Activated CD8-positive, alpha-beta T cell treated with anti-CD3 and anti-CD28 coated beads for 36 hours (primary cell): Measurements from ENCODE around the gene RCAN3. TPM values are rescaled to one million over a fixed set of nuclear protein-coding genes. Genes with fewer than 3 reads are reported as not detected.

ENCODE experiments used
- ATAC-seq: fragments of 200-7000 bp; cut with Tn5 transposase; one replicate; pipeline ENCODE4 v1.10.0; 2021; ENCODE audit warnings: mild to moderate bottlenecking, moderate library complexity
- CTCF ChIA-PET: fragments of 350-600 bp; sonication (Branson Sonifier 250); formaldehyde crosslinking; loops from one replicate; lab custom pipeline; 2021; ENCODE audit warnings: antibody characterized with exemption; lab: Charles Lee
- POLR2A ChIA-PET: fragments of 350-600 bp; sonication (Branson Sonifier 250); formaldehyde crosslinking; loops from one replicate; lab custom pipeline; 2021; ENCODE audit warnings: antibody characterized with exemption; lab: Charles Lee
- DNase-seq: peaks from one replicate; pipeline ENCODE4 v3.0.0-alpha.2; 2020
- H3K27ac Mint-ChIP-seq: one replicate; pipeline ENCODE4 v1.8.0; 2021; ENCODE audit warnings: mild to moderate bottlenecking, mixed read lengths
- H3K27me3 Mint-ChIP-seq: one replicate; pipeline ENCODE4 v1.8.0; 2021; ENCODE audit warnings: mixed read lengths
- H3K36me3 Mint-ChIP-seq: one replicate; pipeline ENCODE4 v1.8.0; 2021; ENCODE audit warnings: low read depth, mixed read lengths
- H3K4me1 Mint-ChIP-seq: one replicate; pipeline ENCODE4 v1.8.0; 2021; ENCODE audit warnings: low read depth, mixed read lengths
- H3K4me3 Mint-ChIP-seq: one replicate; pipeline ENCODE4 v1.8.0; 2021; ENCODE audit warnings: mild to moderate bottlenecking, moderate library complexity, mixed read lengths
- H3K9me3 Mint-ChIP-seq: one replicate; pipeline ENCODE4 v1.8.0; 2021; ENCODE audit warnings: mixed read lengths
- intact Hi-C: fragments of 100-400 bp; cut with micrococcal nuclease; formaldehyde crosslinking; loops from one replicate; pipeline ENCODE4 v1.10.0; 2022
- total RNA-seq, 2 experiments: library from RNA; stranded (reverse); gene quantifications; one replicate each; pipeline ENCODE4 v1.2.3, GENCODE V29; 2021
- TF ChIP-seq, protein P1 (sequence below): fragments of 200-600 bp; IDR thresholded peaks from one replicate; pipeline ENCODE4 v1.8.0; 2022; ENCODE audit warnings: antibody characterized with exemption, mild to moderate bottlenecking

The RCAN3 gene
- total RNA-seq, 2 experiments from 2014 or later: 55.3 to 56.8 TPM

DNA sequence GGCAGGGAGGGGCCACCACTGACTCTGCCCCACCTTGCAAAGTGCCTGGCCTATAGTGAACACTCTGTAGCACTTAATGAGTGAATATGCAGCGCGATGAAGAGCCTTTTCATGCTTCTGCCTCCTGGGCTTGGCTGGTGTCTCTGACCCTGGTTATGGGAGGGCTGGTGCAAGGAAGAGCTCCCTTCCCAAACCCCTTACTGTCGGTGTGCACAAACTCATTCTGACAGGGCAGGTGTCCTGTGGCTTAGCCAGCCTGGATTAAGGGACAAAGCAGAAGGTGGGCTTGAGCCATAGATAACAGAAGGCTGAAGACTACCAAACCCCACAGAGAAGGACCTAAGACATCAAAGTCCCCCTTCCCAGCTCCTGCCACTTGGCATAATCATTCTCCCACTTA, 51.3 kb downstream of the RCAN3 start:
- DNase-seq (no peak), ATAC-seq (no peak)
- ChIA-PET CTCF (interaction anchor here (2.0 kb wide), 1 partner anchor 12 kb away, joined by 4 read pairs; no protein-coding TSS in a partner anchor), POLR2A (interaction anchor here (1.0 to 1.6 kb wide), 2 partner anchors 10 to 89 kb away, joined by 3 to 4 read pairs; no protein-coding TSS in a partner anchor)
- peaks cover 12% of the 10 kb centered on the region for H3K4me1 Mint-ChIP-seq
- no peak overlapping the region for H3K4me3 Mint-ChIP-seq
- no peaks in the 10 kb centered on the region for H3K9me3 Mint-ChIP-seq
- H3K27ac Mint-ChIP-seq: no peak overlapping the region
- peaks cover 19% of the 10 kb centered on the region for H3K27me3 Mint-ChIP-seq
- no peaks in the 10 kb centered on the region for H3K36me3 Mint-ChIP-seq
- intact Hi-C loops: no loop called here
- TF ChIP-seq, protein P1, sequence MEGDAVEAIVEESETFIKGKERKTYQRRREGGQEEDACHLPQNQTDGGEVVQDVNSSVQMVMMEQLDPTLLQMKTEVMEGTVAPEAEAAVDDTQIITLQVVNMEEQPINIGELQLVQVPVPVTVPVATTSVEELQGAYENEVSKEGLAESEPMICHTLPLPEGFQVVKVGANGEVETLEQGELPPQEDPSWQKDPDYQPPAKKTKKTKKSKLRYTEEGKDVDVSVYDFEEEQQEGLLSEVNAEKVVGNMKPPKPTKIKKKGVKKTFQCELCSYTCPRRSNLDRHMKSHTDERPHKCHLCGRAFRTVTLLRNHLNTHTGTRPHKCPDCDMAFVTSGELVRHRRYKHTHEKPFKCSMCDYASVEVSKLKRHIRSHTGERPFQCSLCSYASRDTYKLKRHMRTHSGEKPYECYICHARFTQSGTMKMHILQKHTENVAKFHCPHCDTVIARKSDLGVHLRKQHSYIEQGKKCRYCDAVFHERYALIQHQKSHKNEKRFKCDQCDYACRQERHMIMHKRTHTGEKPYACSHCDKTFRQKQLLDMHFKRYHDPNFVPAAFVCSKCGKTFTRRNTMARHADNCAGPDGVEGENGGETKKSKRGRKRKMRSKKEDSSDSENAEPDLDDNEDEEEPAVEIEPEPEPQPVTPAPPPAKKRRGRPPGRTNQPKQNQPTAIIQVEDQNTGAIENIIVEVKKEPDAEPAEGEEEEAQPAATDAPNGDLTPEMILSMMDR: no peak

DNA sequence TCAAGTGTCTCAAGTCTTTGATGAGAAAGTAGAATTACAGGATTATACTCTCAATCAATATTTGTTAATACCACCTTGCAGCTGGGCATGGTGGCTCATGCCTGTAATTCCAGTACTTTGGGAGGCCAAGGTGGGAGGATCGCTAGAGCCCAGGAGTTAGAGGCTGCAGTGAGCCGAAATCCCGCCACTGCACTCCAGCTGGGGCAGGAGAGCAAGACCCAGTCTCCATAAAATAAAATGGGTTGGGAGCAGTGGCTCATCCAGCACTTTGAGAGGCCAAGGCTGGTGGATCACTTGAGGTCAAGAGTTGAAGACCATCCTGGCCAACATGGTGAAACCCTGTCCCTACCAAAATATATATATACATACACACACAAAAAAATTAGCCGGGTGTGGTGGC, 52.1 kb downstream of the RCAN3 start:
- H3K27me3 Mint-ChIP-seq: peaks cover 19% of the 10 kb centered on the region
- ChIA-PET CTCF (interaction anchor here (1.0 to 2.0 kb wide), 2 partner anchors 13 to 28 kb away, joined by 4 to 5 read pairs; no protein-coding TSS in a partner anchor), POLR2A (interaction anchor here (1.0 to 1.6 kb wide), 2 partner anchors 9 to 88 kb away, joined by 3 to 4 read pairs; no protein-coding TSS in a partner anchor)
- TF ChIP-seq, protein P1: no peak
- H3K27ac Mint-ChIP-seq: no peak overlapping the region
- H3K4me1 Mint-ChIP-seq: peaks cover 11% of the 10 kb centered on the region
- H3K36me3 Mint-ChIP-seq: no peaks in the 10 kb centered on the region
- no peaks in the 10 kb centered on the region for H3K9me3 Mint-ChIP-seq
- ATAC-seq (no peak), DNase-seq (no peak)
- intact Hi-C loops: no loop called here
- H3K4me3 Mint-ChIP-seq: no peak overlapping the region

DNA sequence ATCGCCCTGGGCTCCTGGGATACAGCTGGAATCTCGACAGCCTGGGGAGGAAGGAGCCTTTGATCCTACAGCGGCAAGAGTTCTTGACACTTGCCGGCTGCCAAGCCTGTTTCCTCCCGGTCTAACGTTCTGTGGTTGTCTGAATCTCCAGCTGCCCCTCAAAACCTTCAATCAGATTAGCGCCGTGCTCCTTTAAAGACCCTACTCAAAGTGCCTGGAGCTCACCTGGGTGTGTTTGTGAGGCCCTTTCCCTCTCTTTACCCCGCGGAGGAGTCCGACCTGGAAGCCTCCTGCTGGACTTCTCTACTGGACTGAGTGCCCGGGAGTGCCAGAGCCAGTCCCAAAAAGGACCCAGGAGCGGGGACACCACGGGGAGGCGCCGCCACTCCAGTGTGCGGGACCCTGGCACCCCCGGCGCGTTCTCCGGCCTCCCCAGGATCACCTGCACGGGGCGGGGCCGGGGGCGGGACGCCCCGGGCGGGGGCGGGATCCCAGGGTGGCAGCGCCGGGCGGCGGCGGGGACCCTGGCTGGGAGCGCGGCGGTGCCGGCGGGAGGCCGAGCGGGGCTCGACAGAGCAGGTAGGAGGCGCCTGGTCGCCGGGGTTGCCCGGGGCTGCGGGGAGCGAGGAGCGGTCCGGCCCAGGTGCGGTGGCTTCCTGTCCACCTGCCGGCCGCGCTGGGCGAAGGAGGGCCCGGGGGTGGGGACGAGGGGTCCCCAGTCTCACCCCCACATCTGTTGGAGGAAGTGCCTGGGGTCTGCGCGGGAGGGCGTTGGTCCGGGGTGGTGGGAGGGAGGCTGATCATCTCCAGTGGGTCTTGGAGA, 53.2 kb downstream of the RCAN3 start, which contains the start of gene NCMAP:
Gene NCMAP (plus strand): TSS at position 497 of the 823 bp plus-strand sequence. CDS start 39,344 bp downstream, outside the sequence.
- H3K27ac Mint-ChIP-seq: no peak within 1 kb of the TSS
- DNase-seq (peak; percentile 39), ATAC-seq (peak; percentile 77)
- no peaks in the 10 kb centered on the region for H3K36me3 Mint-ChIP-seq
- peak within 1 kb of the TSS; percentile 58 for H3K4me3 Mint-ChIP-seq
- peaks cover 11% of the 10 kb centered on the region for H3K4me1 Mint-ChIP-seq
- H3K27me3 Mint-ChIP-seq: peaks cover 19% of the 10 kb centered on the region
- ChIA-PET POLR2A (interaction anchor here (1.6 kb wide), 1 partner anchor 87 kb away, joined by 3 read pairs; no protein-coding TSS in a partner anchor), CTCF (interaction anchor here (1.0 to 2.0 kb wide), 3 partner anchors 14 to 31 kb away, joined by 3 to 5 read pairs (median 4); no protein-coding TSS in a partner anchor)
- TF ChIP-seq, protein P1: no peak
- H3K9me3 Mint-ChIP-seq: no peaks in the 10 kb centered on the region
- intact Hi-C loops: no loop called here

DNA sequence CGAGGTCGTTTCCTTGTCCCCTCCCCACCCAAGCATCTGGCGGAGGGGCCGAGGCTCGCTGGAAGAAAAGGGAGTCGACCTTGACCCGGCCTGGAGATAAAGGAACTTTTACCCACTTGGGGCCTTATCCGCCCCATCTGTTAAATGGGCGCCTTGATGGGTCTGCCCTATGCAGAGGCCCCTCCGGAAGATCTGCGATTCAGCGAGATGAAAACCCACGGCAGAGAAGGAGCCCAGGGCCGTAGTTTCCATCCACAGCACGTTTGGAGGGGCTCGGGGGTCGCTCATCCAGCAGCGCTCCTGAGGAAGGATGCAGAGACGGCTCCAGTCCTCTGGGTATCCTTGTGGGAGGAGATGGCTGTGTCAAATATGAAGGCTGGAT, 53.8 kb downstream of the RCAN3 start:
- TF ChIP-seq, protein P1: no peak
- CTCF ChIA-PET: no interaction called here
- H3K36me3 Mint-ChIP-seq: no peaks in the 10 kb centered on the region
- intact Hi-C loops: no loop called here
- ATAC-seq (no peak), DNase-seq (no peak)
- H3K4me3 Mint-ChIP-seq: peak overlapping the region; percentile 58
- H3K4me1 Mint-ChIP-seq: peaks cover 11% of the 10 kb centered on the region
- POLR2A ChIA-PET: no interaction called here
- H3K27me3 Mint-ChIP-seq: peaks cover 19% of the 10 kb centered on the region
- no peaks in the 10 kb centered on the region for H3K9me3 Mint-ChIP-seq
- no peak overlapping the region for H3K27ac Mint-ChIP-seq

DNA sequence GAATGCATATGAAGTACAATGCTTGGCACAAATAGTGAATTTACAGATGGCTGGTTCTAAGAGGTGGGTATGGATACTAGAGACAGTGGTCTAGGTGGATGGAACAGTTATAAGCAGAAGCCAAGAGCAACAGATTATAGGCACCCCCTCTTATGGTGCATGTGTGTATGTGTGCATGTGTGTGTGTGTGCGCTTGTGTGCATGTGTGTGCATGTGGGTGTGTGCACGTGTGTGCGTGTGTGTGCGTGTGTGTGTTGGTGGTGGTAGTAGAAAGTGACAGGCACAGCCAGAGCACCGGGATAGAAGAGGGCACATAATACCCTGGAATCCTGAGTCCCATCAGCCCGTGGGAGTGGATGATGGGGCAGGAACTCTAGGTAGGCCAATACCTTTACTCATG, 54.6 kb downstream of the RCAN3 start:
- DNase-seq (no peak), ATAC-seq (no peak)
- Mint-ChIP-seq H3K9me3 (no peaks in the 10 kb centered on the region), H3K36me3 (no peaks in the 10 kb centered on the region), H3K27me3 (peaks cover 19% of the 10 kb centered on the region), H3K4me3 (no peak overlapping the region), H3K27ac (no peak overlapping the region), H3K4me1 (peaks cover 11% of the 10 kb centered on the region)
- intact Hi-C loops: no loop called here
- TF ChIP-seq, protein P1: no peak
- ChIA-PET CTCF (no interaction called here), POLR2A (interaction anchor here (1.5 kb wide), 1 partner anchor 85 kb away, joined by 4 read pairs; no protein-coding TSS in a partner anchor)
